Calu3 (cell line): ENCODE results near the gene MCOLN2. TPM values are rescaled to one million over a fixed set of nuclear protein-coding genes. Genes with fewer than 3 reads are reported as not detected.

Experiments used
- BruUV-seq: library from RNA; stranded (reverse); fragments of 400-500 nt; replicated peaks from 2 replicates; lab custom pipeline; 2021; lab: Mats Ljungman, UMichigan
- CTCF ChIA-PET: fragments of 300-600 bp; sonication (Branson Sonifier 250); formaldehyde crosslinking; loops from one replicate; lab custom pipeline; 2022; ENCODE audit warnings: antibody characterized with exemption; lab: Charles Lee
- DNase-seq: peaks from one replicate; pipeline ENCODE4 v3.0.0; 2022
- H3K27ac Mint-ChIP-seq: one replicate; pipeline ENCODE4 v1.8.0; 2022; ENCODE audit warnings: mixed read lengths; ENCODE audit not compliant: unreplicated experiment
- H3K27me3 Mint-ChIP-seq: one replicate; pipeline ENCODE4 v1.8.0; 2022; ENCODE audit warnings: mixed read lengths; ENCODE audit not compliant: unreplicated experiment
- H3K36me3 Mint-ChIP-seq: one replicate; pipeline ENCODE4 v1.8.0; 2022; ENCODE audit warnings: mild to moderate bottlenecking, moderate library complexity, mixed read lengths; ENCODE audit not compliant: insufficient read depth, unreplicated experiment
- H3K4me1 Mint-ChIP-seq: one replicate; pipeline ENCODE4 v1.8.0; 2022; ENCODE audit warnings: mild to moderate bottlenecking, low read depth, mixed read lengths; ENCODE audit not compliant: unreplicated experiment
- H3K4me3 Mint-ChIP-seq: one replicate; pipeline ENCODE4 v1.8.0; 2022; ENCODE audit warnings: mild to moderate bottlenecking, low read depth, moderate library complexity, mixed read lengths; ENCODE audit not compliant: unreplicated experiment
- H3K9me3 Mint-ChIP-seq: one replicate; pipeline ENCODE4 v1.8.0; 2022; ENCODE audit warnings: low read depth, mixed read lengths; ENCODE audit not compliant: unreplicated experiment
- CTCF ChIP-seq: fragments of 200-600 bp; IDR thresholded peaks from one replicate; pipeline ENCODE4 v1.8.0; 2022; ENCODE audit warnings: antibody characterized with exemption; ENCODE audit not compliant: unreplicated experiment
- intact Hi-C: fragments of 100-400 bp; cut with micrococcal nuclease; formaldehyde crosslinking; loops from one replicate; pipeline ENCODE4 v1.10.0; 2022; ENCODE audit not compliant: unreplicated experiment
- total RNA-seq: library from RNA; stranded (reverse); gene quantifications from 2 replicates; pipeline ENCODE4 v1.2.3, GENCODE V29; 2022

MCOLN2 gene
- total RNA-seq, 1 experiment from 2014 or later, result 12.2 TPM

GRCh38 chr1:85030536-85030935, 33.6 kb upstream of the MCOLN2 start:
- BruUV-seq, result no TSS peak
- H3K9me3 Mint-ChIP-seq, result no peaks in the 10 kb centered on the region

GRCh38 chr1:85028151-85028550, 31.2 kb upstream of the MCOLN2 start:
- no peak for TF ChIP-seq CTCF
- H3K36me3 Mint-ChIP-seq, result no peaks in the 10 kb centered on the region
- CTCF ChIA-PET, result interaction anchor here (1.6 kb wide), 1 partner anchor 83 kb away, joined by 47 read pairs; no protein-coding TSS in a partner anchor
- H3K27me3 Mint-ChIP-seq, result no peaks in the 10 kb centered on the region
- no peak overlapping the region for H3K27ac Mint-ChIP-seq
- H3K4me3 Mint-ChIP-seq, result no peak overlapping the region
- BruUV-seq, result no TSS peak
- intact Hi-C loops, result no loop called here
- DNase-seq, result no peak
- no peaks in the 10 kb centered on the region for H3K9me3 Mint-ChIP-seq
- no peaks in the 10 kb centered on the region for H3K4me1 Mint-ChIP-seq

More at GRCh38 chr1:85030536-85030935, 33.6 kb upstream of the MCOLN2 start:
- Mint-ChIP-seq H3K36me3 (no peaks in the 10 kb centered on the region), H3K27me3 (no peaks in the 10 kb centered on the region), H3K4me1 (no peaks in the 10 kb centered on the region), H3K27ac (no peak overlapping the region), H3K4me3 (no peak overlapping the region)
- CTCF ChIA-PET, result no interaction called here
- DNase-seq, result no peak
- intact Hi-C loops, result no loop called here
- no peak for TF ChIP-seq CTCF

GRCh38 chr1:85027242-85027983, 30.5 kb upstream of the MCOLN2 start:
- intact Hi-C loops, result loop anchor here (1.0 kb wide), 1 partner anchor 82 kb away; no protein-coding TSS in a partner anchor
- Mint-ChIP-seq H3K36me3 (no peaks in the 10 kb centered on the region), H3K4me3 (no peak overlapping the region), H3K27me3 (no peaks in the 10 kb centered on the region), H3K9me3 (no peaks in the 10 kb centered on the region), H3K27ac (no peak overlapping the region), H3K4me1 (no peaks in the 10 kb centered on the region)
- no peak for TF ChIP-seq CTCF
- CTCF ChIA-PET, result interaction anchor here (1.6 kb wide), 1 partner anchor 83 kb away, joined by 47 read pairs; no protein-coding TSS in a partner anchor
- no peak for DNase-seq
- no TSS peak for BruUV-seq

GRCh38 chr1:85025940-85026339, 29.0 kb upstream of the MCOLN2 start:
- no peak overlapping the region for H3K27ac Mint-ChIP-seq
- H3K4me3 Mint-ChIP-seq, result no peak overlapping the region
- no peaks in the 10 kb centered on the region for H3K4me1 Mint-ChIP-seq
- CTCF ChIA-PET, result no interaction called here
- H3K36me3 Mint-ChIP-seq, result no peaks in the 10 kb centered on the region
- H3K27me3 Mint-ChIP-seq, result no peaks in the 10 kb centered on the region
- DNase-seq, result no peak
- TF ChIP-seq CTCF, result no peak
- H3K9me3 Mint-ChIP-seq, result no peaks in the 10 kb centered on the region
- BruUV-seq, result no TSS peak
- intact Hi-C loops, result no loop called here
